Prostate gland (tissue), 2 donors: ENCODE data around the gene GRIA4.

Experiments used
- CTCF ChIP-seq, 4 experiments: fragments of 200-600 bp in 2 of 4; fragments of 450-650 bp in 2 of 4; sonication (generic) in 2 of 4; IDR thresholded peaks; 1 replicate in 3 of 4; 2 replicates in 1 of 4; pipeline ENCODE4 v1.5.1; 2016 to 2019; ENCODE audit warnings: antibody characterized with exemption in 4 of 4, mild to moderate bottlenecking in 2 of 4, moderate library complexity in 2 of 4
- POLR2A ChIP-seq: fragments of 450-650 bp; IDR thresholded peaks from one replicate; pipeline ENCODE4 v1.6.1; 2016; ENCODE audit warnings: antibody characterized with exemption, mild to moderate bottlenecking
- POLR2AphosphoS5 ChIP-seq: sonication (generic); formaldehyde crosslinking; IDR thresholded peaks from one replicate; pipeline ENCODE4 v1.6.1; 2017; ENCODE audit warnings: antibody characterized with exemption

- TF ChIP-seq CTCF (IDR thresholded peaks at IDR 0.05) (no peak), POLR2A (no peak), POLR2AphosphoS5 (no peak)
These were observed 339.2 kb downstream of the GRIA4 start for GRCh38 chr11:105948918-105949590.
